Raji (cell line): ENCODE results near the gene HOXD12.

Source experiments
- POLR2A ChIP-seq: IDR thresholded peaks from 2 replicates; pipeline ENCODE4 v1.6.1; 2011; ENCODE audit warnings: low read depth, low read length, control low read depth; ENCODE audit not compliant: insufficient read depth

The HOXD12 gene

DNA sequence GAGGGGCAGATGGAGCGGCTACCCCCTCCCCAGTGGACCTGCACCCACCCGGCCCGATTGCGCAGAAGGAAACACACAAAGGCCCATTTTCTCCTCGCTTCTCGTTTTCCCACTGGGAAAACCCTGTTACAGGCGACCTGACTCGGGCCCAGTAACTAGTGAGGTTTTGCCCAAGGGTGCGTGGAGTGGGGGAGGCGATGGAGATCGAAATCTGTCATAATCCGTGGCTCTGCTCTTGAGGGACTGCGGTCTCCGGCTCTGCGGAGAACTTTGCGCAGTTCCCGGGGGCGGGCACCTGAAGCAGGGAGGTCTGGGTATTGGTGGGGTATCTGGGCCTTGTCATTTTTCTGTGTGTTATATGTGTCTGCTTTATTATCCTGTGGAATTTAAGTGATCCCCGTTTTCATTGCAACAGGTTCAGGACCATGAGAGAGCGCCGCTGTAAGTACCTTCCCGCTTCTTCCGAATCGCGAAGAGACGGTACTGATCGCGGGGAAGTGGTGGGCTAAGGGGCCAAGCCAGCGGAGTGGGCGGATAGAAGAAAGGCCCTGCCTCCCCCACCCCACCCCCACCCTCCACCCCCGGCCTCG, 47.7 kb downstream of the HOXD12 start:
- no peak for TF ChIP-seq POLR2A

DNA sequence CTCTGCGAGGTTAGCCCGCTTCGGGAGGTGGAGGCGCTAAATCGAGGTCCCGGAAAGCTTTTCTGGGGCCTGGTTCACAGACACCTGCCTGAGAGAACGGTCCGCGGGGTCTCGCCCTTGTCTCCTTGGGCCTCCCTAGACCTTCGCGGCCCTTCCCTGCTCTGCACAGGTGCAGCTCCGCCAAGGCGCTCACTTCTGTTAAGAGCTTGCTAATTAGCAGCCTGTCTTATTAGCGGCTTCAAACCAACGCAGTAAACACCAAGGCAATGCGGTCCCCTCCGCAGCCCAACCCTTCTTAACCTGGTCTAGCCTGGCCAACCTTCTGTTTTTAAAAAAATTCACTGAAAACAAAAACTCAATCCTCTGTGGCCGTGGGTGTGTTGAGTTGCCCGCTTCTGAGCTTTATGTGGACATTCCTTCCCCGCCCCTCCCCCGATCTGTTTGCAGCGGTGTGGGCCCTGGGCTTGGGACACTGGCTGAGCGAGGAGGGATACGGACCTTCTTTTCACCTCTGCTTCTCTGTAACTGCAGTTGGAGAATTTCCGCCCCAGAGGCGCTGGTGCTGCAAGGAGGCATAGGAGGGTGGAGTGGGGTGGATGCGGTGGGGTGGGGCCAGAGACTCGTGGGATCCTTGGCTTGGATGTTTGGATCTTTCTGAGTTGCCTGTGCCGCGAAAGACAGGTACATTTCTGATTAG, 48.4 kb downstream of the HOXD12 start:
- no peak for TF ChIP-seq POLR2A

DNA sequence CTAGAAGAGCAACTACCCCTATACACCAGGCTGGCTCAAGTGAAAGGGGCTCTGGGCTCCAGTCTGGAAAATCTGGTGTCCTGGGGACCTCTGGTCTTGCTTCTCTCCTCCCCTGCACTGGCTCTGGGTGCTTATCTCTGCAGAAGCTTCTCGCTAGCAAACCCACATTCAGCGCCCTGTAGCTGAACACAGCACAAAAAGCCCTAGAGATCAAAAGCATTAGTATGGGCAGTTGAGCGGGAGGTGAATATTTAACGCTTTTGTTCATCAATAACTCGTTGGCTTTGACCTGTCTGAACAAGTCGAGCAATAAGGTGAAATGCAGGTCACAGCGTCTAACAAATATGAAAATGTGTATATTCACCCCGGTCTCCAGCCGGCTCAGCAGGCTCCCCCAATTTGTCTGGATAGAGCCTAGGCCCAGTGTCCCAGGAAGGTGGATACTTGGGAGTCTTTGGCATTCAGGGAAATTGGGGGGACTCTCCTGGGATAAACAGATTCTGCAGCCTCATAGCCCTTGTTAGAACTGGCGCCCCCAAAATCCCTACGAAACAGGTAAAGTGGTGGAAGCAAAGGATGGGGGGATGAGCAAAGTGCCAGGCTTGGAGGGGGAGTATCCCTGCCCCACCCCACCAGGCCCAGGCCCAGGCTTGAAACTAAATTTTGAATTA, 49.3 kb downstream of the HOXD12 start:
- no peak for TF ChIP-seq POLR2A

DNA sequence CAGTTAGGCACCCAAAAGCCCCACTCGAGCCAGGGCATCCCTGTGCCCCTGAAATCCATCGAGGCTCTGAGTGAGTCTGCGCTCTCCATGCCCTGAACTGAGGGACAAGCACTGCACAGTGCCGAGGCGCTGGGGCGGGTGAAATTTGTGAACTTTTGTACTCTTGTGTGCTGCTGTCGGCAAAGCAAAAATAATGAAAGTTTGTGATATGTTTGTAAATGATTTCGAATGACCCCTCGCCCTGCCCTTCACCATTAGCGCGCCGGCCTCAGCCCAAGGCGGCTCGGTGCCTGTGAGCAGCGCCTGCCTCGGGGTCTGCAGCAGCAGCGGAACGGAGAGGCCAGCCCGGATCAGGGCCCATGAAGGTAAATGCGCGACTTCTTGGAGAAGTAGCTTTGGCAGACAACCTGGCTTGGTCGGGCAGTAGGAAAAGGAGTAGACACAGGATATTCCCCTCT, 49.9 kb downstream of the HOXD12 start:
- no peak for TF ChIP-seq POLR2A

DNA sequence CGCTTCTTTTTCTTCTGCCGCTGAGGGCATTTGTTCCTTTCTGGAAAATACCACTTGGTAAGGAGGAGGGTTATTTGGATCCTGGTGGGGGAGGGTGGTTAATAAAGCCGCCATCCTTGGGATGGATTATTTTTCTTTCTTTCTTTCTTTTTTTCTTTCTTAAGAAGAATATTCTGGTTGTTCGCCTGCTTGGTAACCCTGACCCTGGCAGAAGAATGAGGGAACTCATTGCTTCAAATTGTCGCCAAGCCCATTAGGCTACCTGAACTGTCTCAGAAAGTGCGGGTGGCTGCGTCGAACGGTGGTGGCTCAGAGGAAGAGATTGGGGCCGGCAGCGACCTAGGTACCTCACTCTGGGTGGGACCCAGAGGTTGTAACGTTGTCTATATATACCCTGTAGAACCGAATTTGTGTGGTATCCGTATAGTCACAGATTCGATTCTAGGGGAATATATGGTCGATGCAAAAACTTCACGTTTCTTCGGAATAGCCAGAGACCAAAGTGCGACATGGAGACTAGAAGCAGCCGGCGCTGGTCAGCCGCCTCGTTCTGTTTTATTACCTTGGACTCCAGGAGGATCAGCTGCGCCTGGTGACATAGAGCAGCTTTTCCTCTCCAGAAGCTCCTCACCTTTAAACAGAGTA, 50.5 kb downstream of the HOXD12 start:
- TF ChIP-seq POLR2A = no peak

DNA sequence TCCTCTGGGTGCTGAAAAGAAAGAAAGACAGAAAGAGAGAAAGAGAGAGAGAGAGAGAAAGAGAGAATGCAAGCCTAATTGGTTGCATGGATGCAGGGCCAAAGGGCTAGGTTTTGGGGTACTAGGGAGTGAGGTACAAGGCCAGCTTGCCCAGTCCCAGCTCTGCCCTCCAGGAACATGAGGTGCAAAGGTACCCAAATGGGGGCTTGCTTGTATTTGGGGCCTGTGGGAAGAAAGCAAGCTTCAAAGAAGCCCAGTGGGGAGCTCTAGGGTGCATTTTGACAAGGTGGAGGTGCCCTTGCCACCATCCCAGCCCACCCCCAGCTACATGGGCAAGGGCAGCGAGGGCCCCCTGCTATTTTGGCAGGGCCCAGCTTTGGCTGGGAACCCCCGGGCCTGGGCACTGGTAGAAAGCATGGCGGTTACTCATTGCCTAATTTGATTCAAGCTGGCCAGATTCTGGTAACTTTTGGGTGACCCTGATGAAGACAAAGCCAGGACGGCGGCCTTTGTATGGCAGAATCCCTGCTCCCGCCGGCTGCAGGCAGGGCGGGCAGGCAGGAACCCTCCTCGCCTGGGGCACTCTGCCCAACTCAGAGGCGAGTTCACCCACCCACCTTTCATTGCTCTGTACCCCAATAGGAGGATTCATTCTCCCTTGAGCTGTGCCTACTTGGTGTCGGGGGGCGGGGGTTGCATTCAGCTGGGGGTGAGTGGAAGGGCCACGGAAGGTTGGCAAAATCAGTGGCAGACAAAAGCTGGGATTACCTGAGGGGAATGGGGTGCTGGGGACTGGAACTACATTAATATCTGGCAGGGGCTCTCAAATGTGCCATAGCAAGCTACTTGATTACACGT, 51.2 kb downstream of the HOXD12 start:
- TF ChIP-seq POLR2A = no peak

DNA sequence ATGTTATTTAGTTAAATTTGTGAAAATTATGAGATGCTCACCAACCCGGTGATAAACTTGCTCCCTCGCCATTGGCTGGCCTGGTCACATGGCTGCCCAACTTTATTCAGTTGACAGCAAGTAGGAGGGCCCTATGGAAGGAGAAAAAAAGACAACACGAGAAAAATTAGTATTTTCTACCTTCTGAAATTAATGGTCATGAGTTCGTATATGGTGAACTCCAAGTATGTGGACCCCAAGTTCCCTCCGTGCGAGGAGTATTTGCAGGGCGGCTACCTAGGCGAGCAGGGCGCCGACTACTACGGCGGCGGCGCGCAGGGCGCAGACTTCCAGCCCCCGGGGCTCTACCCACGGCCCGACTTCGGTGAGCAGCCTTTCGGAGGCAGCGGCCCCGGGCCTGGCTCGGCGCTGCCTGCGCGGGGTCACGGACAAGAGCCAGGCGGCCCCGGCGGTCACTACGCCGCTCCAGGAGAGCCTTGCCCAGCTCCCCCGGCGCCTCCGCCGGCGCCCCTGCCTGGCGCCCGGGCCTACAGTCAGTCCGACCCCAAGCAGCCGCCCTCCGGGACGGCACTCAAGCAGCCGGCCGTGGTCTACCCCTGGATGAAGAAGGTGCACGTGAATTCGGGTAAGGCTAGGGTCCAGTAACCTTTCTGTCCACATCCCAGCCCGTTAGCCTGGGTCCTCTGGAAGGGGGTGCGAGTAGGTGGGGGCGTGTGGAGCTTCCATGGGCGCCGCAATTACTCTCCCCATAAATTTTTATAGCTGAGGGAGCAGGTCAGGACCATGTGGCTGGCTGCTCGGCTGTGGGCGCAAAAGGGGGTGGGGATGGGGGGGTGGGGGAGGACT, 52.1 kb downstream of the HOXD12 start, which contains the start of gene HOXD4:
Gene HOXD4, plus strand, starts transcription at position 109 of the 846 bp plus-strand sequence. Its CDS starts 84 bp downstream, at position 193.
- no peak for TF ChIP-seq POLR2A
